Raji (cell line): ENCODE data around the gene ARHGEF40.
A peak's percentile ranks its signal among the peaks of the same experiment; 100 is the strongest.

Source experiments
- POLR2A ChIP-seq: IDR thresholded peaks from 2 replicates; pipeline ENCODE4 v1.6.1; 2011; ENCODE audit warnings: low read depth, low read length, control low read depth; ENCODE audit not compliant: insufficient read depth

Gene ARHGEF40

GRCh38 chr14:21068521-21069387 is 1.4 kb upstream of the ARHGEF40 start:
- TF ChIP-seq POLR2A: no peak

- TF ChIP-seq POLR2A: no peak
These were observed 569 bp upstream of the ARHGEF40 start for GRCh38 chr14:21069388-21070082.

- TF ChIP-seq POLR2A: no peak
These were observed 613 bp downstream of the ARHGEF40 start for GRCh38 chr14:21070610-21071224.

- peak; percentile 53 for TF ChIP-seq POLR2A
These were observed 1.3 kb downstream of the ARHGEF40 start for GRCh38 chr14:21071225-21072030.

GRCh38 chr14:21072031-21072473 is 1.9 kb downstream of the ARHGEF40 start:
- TF ChIP-seq POLR2A: no peak

GRCh38 chr14:21072781-21073339 is 2.8 kb downstream of the ARHGEF40 start:
- TF ChIP-seq POLR2A: no peak

- TF ChIP-seq POLR2A: no peak
These were observed 3.8 kb downstream of the ARHGEF40 start for GRCh38 chr14:21073921-21074320.

GRCh38 chr14:21074398-21075272 is 4.5 kb downstream of the ARHGEF40 start:
- no peak for TF ChIP-seq POLR2A

- TF ChIP-seq POLR2A: no peak
These were observed 5.8 kb downstream of the ARHGEF40 start for GRCh38 chr14:21075719-21076437.

- TF ChIP-seq POLR2A: no peak
These were observed 7.6 kb downstream of the ARHGEF40 start for GRCh38 chr14:21077672-21078071.

- TF ChIP-seq POLR2A: no peak
These were observed 8.2 kb downstream of the ARHGEF40 start for GRCh38 chr14:21078287-21078686.

GRCh38 chr14:21078726-21079125 is 8.6 kb downstream of the ARHGEF40 start:
- TF ChIP-seq POLR2A: no peak

GRCh38 chr14:21081521-21082142 is 11.5 kb downstream of the ARHGEF40 start:
- TF ChIP-seq POLR2A: no peak
